CD14-positive monocyte (primary cell): Measurements from ENCODE around the gene A4GNT. TPM values are rescaled to one million over a fixed set of nuclear protein-coding genes. Genes with fewer than 3 reads are reported as not detected.

Experiments
- DNase-seq, 3 donors: peaks; one replicate each; pipeline ENCODE4 v3.0.0-alpha.2; 2011 to 2022
- H2AFZ ChIP-seq: 2 replicates; pipeline ENCODE4 v1.6.0; 2012; ENCODE audit warnings: mild to moderate bottlenecking, low read depth, low read length, inconsistent platforms; ENCODE audit not compliant: insufficient read depth, poor library complexity, severe bottlenecking
- H3K27ac ChIP-seq, 2 donors: 1 replicate in 1 of 2; 2 replicates in 1 of 2; pipeline ENCODE4 v1.5.1; 2012 to 2013; ENCODE audit warnings: low read length in 2 of 2, control low read depth in 1 of 2, inconsistent platforms in 1 of 2, low read depth in 1 of 2, mild to moderate bottlenecking in 1 of 2
- H3K27me3 ChIP-seq, 2 donors: one replicate each; pipeline versions ENCODE4 v1.6.0 to v1.6.1; 2011 to 2013; ENCODE audit warnings: low read length in 2 of 2; ENCODE audit not compliant: control insufficient read depth in 2 of 2, insufficient read depth in 2 of 2
- H3K36me3 ChIP-seq, 2 donors: replicated peaks in 1 of 2; 1 replicate in 1 of 2; 2 replicates in 1 of 2; pipeline versions ENCODE4 v1.5.1 to v1.6.1; 2012 to 2013; ENCODE audit warnings: low read length in 2 of 2, control low read depth in 1 of 2, inconsistent platforms in 1 of 2, mild to moderate bottlenecking in 1 of 2; ENCODE audit not compliant: insufficient read depth in 2 of 2, control insufficient read depth in 1 of 2
- H3K4me1 ChIP-seq, 2 donors: 1 replicate in 1 of 2; 2 replicates in 1 of 2; pipeline versions ENCODE4 v1.5.1 to v1.6.1; 2012 to 2013; ENCODE audit warnings: low read length in 2 of 2, control low read depth in 1 of 2, inconsistent platforms in 1 of 2, mild to moderate bottlenecking in 1 of 2, moderate library complexity in 1 of 2; ENCODE audit not compliant: insufficient read depth in 2 of 2, control insufficient read depth in 1 of 2
- H3K4me2 ChIP-seq: replicated peaks from 2 replicates; pipeline ENCODE3; 2012; ENCODE audit warnings: low read length, moderate library complexity, mild to moderate bottlenecking; ENCODE audit not compliant: poor library complexity, severe bottlenecking; ENCODE audit errors: extremely low read depth
- H3K4me3 ChIP-seq, 3 experiments: fragments of 200-600 bp in 1 of 3; sonication (generic) in 1 of 3; replicated peaks in 1 of 3; 1 replicate in 2 of 3; 2 replicates in 1 of 3; pipeline ENCODE4 v1.5.1; 2011 to 2013; ENCODE audit warnings: low read length in 3 of 3, mild to moderate bottlenecking in 3 of 3, control low read depth in 2 of 3, low read depth in 2 of 3, inconsistent platforms in 1 of 3, moderate library complexity in 1 of 3
- H3K79me2 ChIP-seq: 2 replicates; pipeline ENCODE4 v1.6.0; 2012; ENCODE audit warnings: mild to moderate bottlenecking, control low read depth, inconsistent platforms, low read length, moderate library complexity; ENCODE audit not compliant: insufficient read depth
- H3K9ac ChIP-seq: 2 replicates; pipeline ENCODE4 v1.6.0; 2017; ENCODE audit warnings: low read length, mild to moderate bottlenecking; ENCODE audit not compliant: insufficient read depth, poor library complexity, severe bottlenecking
- H3K9me3 ChIP-seq, 2 donors: replicated peaks in 1 of 2; 1 replicate in 1 of 2; 2 replicates in 1 of 2; pipeline versions ENCODE4 v1.5.1 to v1.6.1; 2012 to 2013; ENCODE audit warnings: low read length in 2 of 2, control low read depth in 1 of 2; ENCODE audit not compliant: control insufficient read depth in 1 of 2, insufficient read depth in 1 of 2
- H4K20me1 ChIP-seq: 2 replicates; pipeline ENCODE4 v1.6.0; 2012; ENCODE audit warnings: mild to moderate bottlenecking, low read length, control low read depth, moderate library complexity; ENCODE audit not compliant: insufficient read depth
- H3K27ac Mint-ChIP-seq, 7 donors: one replicate each; pipeline ENCODE4 v1.8.0; 2020; ENCODE audit warnings: mild to moderate bottlenecking in 7 of 7, mixed read lengths in 7 of 7, moderate library complexity in 6 of 7, inconsistent platforms in 2 of 7
- H3K27me3 Mint-ChIP-seq, 3 donors: one replicate each; pipeline ENCODE4 v1.8.0; 2021 to 2022; ENCODE audit warnings: low read depth in 3 of 3, mild to moderate bottlenecking in 3 of 3, mixed read lengths in 3 of 3, moderate library complexity in 3 of 3, inconsistent platforms in 1 of 3
- H3K36me3 Mint-ChIP-seq, 2 donors: one replicate each; pipeline ENCODE4 v1.8.0; 2020; ENCODE audit warnings: mixed read lengths in 2 of 2, inconsistent platforms in 1 of 2, mild to moderate bottlenecking in 1 of 2
- H3K4me1 Mint-ChIP-seq: one replicate; pipeline ENCODE4 v1.8.0; 2020; ENCODE audit warnings: mild to moderate bottlenecking, mixed read lengths
- H3K4me3 Mint-ChIP-seq, 2 donors: one replicate each; pipeline ENCODE4 v1.8.0; 2020; ENCODE audit warnings: mild to moderate bottlenecking in 2 of 2, mixed read lengths in 2 of 2, moderate library complexity in 1 of 2
- H3K9me3 Mint-ChIP-seq, 7 donors: one replicate each; pipeline ENCODE4 v1.8.0; 2020 to 2022; ENCODE audit warnings: mixed read lengths in 7 of 7, mild to moderate bottlenecking in 6 of 7, moderate library complexity in 6 of 7, inconsistent platforms in 2 of 7
- CTCF ChIP-seq: fragments of 200-600 bp; IDR thresholded peaks from one replicate; pipeline ENCODE4 v1.8.0; 2022; ENCODE audit warnings: antibody characterized with exemption, mild to moderate bottlenecking
- WGBS: methylation state at CpG from one replicate; pipeline ENCODE4 v1.1.5; 2013; ENCODE audit warnings: missing lambda C conversion rate; ENCODE audit not compliant: insufficient coverage; 5-methylcytosine and 5-hydroxymethylcytosine counted together
- intact Hi-C, 2 donors: fragments of 100-400 bp; cut with micrococcal nuclease; formaldehyde crosslinking; loops; one replicate each; pipeline versions ENCODE4 v1.15.0 to v1.15.1; 2023
- polyA plus RNA-seq, 3 donors: library from polyadenylated mRNA; depleted of rRNA in 1 of 3; unstranded in 2 of 3; stranded (reverse) in 1 of 3; fragments of 300-500 nt in 2 of 3; fragments of >200 nt in 1 of 3; fragmentation: Illumina TruSeq in 2 of 3; gene quantifications; 1 replicate in 2 of 3; 2 replicates in 1 of 3; pipeline ENCODE4 v1.2.3, GENCODE V29; 2012 to 2021

Gene A4GNT
- polyA plus RNA-seq, 3 donors = not detected

- H3K27ac Mint-ChIP-seq = peak within 1 kb of the TSS; percentile 86 to 96 (median 94)
- Histone ChIP-seq H3K4me3 (peak within 1 kb of the TSS; percentile 73 to 90 (median 87)), H2AFZ (peak within 1 kb of the TSS; percentile 96), H3K9ac (peak within 1 kb of the TSS; percentile 81), H3K79me2 (peaks cover 42% of the 10 kb centered on the region), H3K4me1 (peaks cover 20 to 27% of the 10 kb centered on the region in 2 donors), H3K9me3 (no peaks in the 10 kb centered on the region), H4K20me1 (peaks cover 6% of the 10 kb centered on the region), H3K36me3 (peaks cover 9 to 22% of the 10 kb centered on the region in 2 donors), H3K4me2 (peak within 1 kb of the TSS; percentile 82), H3K27ac (peak within 1 kb of the TSS; percentile 70 to 80), H3K27me3 (no peaks in the 10 kb centered on the region)
- DNase-seq = peak; percentile 65 to 76 (median 73)
- intact Hi-C loops = no loop called here
- peaks cover 29% of the 10 kb centered on the region for H3K4me1 Mint-ChIP-seq
- peaks cover 0 to 2% (median 0%) of the 10 kb centered on the region in 7 donors for H3K9me3 Mint-ChIP-seq
- 0% methylated on average over 31 of the region's 38 CpGs for WGBS
- peak within 1 kb of the TSS; percentile 97 to 98 for H3K4me3 Mint-ChIP-seq
- peaks cover 16 to 22% of the 10 kb centered on the region in 2 donors for H3K36me3 Mint-ChIP-seq
- H3K27me3 Mint-ChIP-seq = peaks cover 0 to 8% (median 2%) of the 10 kb centered on the region in 3 donors
- TF ChIP-seq CTCF = no peak
These were observed 42.4 kb upstream of the A4GNT start, which contains the start of gene DBR1 for GRCh38 chr3:138174421-138175131. DBR1 (minus strand) TSS chr3:138174921; CDS start chr3:138174795, 126 bp downstream.

GRCh38 chr3:138173769-138174420 lies 41.7 kb upstream of the A4GNT start:
- Histone ChIP-seq H3K9me3 (no peaks in the 10 kb centered on the region), H3K36me3 (peaks cover 14 to 28% of the 10 kb centered on the region in 2 donors), H3K27me3 (no peaks in the 10 kb centered on the region), H3K4me3 (peak overlapping the region; percentile 73 to 90 (median 87)), H4K20me1 (peaks cover 6% of the 10 kb centered on the region), H3K9ac (peak overlapping the region; percentile 81), H3K79me2 (peaks cover 42% of the 10 kb centered on the region), H3K4me2 (peak overlapping the region; percentile 82), H3K4me1 (peaks cover 20 to 27% of the 10 kb centered on the region in 2 donors), H3K27ac (peak overlapping the region; percentile 70 to 80), H2AFZ (peak overlapping the region; percentile 96)
- Mint-ChIP-seq H3K27ac (peak overlapping the region in 4 of 7 donors; percentile 87 to 96 (median 94)), H3K9me3 (peaks cover 0 to 2% (median 0%) of the 10 kb centered on the region in 7 donors), H3K4me3 (peak overlapping the region; percentile 97 to 98), H3K36me3 (peaks cover 19 to 26% of the 10 kb centered on the region in 2 donors), H3K4me1 (peaks cover 29% of the 10 kb centered on the region), H3K27me3 (peaks cover 0 to 7% (median 2%) of the 10 kb centered on the region in 3 donors)
- no peak for DNase-seq
- intact Hi-C loops = no loop called here
- TF ChIP-seq CTCF = no peak
- 71% methylated on average over 7 of the region's 13 CpGs for WGBS
